Measurements from ENCODE around the gene WDR86.

- TF ChIP-seq GLIS3 (CRISPR knock-in tag; IDR thresholded peaks at IDR 0.05) (peak; percentile 89), ZFP30 (CRISPR knock-in tag; IDR thresholded peaks at IDR 0.05) (0 out of 2 replicates have a peak, but pooled peaks have one; percentile 28), ZFP3 (CRISPR knock-in tag; IDR thresholded peaks at IDR 0.05) (peak; percentile 56), ZNF8 (CRISPR knock-in tag; IDR thresholded peaks at IDR 0.05) (peak; percentile 47), PPARA (CRISPR knock-in tag; IDR thresholded peaks at IDR 0.05; ENCODE audit: borderline replicate concordance) (no peak)
- TF ChIP-seq, protein P1, sequence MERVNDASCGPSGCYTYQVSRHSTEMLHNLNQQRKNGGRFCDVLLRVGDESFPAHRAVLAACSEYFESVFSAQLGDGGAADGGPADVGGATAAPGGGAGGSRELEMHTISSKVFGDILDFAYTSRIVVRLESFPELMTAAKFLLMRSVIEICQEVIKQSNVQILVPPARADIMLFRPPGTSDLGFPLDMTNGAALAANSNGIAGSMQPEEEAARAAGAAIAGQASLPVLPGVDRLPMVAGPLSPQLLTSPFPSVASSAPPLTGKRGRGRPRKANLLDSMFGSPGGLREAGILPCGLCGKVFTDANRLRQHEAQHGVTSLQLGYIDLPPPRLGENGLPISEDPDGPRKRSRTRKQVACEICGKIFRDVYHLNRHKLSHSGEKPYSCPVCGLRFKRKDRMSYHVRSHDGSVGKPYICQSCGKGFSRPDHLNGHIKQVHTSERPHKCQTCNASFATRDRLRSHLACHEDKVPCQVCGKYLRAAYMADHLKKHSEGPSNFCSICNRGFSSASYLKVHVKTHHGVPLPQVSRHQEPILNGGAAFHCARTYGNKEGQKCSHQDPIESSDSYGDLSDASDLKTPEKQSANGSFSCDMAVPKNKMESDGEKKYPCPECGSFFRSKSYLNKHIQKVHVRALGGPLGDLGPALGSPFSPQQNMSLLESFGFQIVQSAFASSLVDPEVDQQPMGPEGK (CRISPR knock-in tag; IDR thresholded peaks at IDR 0.05; ENCODE audit: borderline replicate concordance), result peak; percentile 61; the same call in 1 of the 2 replicates
- TF ChIP-seq, protein P2, sequence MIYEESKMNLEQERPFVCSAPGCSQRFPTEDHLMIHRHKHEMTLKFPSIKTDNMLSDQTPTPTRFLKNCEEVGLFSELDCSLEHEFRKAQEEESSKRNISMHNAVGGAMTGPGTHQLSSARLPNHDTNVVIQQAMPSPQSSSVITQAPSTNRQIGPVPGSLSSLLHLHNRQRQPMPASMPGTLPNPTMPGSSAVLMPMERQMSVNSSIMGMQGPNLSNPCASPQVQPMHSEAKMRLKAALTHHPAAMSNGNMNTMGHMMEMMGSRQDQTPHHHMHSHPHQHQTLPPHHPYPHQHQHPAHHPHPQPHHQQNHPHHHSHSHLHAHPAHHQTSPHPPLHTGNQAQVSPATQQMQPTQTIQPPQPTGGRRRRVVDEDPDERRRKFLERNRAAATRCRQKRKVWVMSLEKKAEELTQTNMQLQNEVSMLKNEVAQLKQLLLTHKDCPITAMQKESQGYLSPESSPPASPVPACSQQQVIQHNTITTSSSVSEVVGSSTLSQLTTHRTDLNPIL (CRISPR knock-in tag; IDR thresholded peaks at IDR 0.05; ENCODE audit: low read depth), result no peak
- TF ChIP-seq, protein P3, sequence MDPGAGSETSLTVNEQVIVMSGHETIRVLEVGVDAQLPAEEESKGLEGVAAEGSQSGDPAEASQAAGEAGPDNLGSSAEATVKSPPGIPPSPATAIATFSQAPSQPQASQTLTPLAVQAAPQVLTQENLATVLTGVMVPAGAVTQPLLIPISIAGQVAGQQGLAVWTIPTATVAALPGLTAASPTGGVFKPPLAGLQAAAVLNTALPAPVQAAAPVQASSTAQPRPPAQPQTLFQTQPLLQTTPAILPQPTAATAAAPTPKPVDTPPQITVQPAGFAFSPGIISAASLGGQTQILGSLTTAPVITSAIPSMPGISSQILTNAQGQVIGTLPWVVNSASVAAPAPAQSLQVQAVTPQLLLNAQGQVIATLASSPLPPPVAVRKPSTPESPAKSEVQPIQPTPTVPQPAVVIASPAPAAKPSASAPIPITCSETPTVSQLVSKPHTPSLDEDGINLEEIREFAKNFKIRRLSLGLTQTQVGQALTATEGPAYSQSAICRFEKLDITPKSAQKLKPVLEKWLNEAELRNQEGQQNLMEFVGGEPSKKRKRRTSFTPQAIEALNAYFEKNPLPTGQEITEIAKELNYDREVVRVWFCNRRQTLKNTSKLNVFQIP (CRISPR knock-in tag; IDR thresholded peaks at IDR 0.05; ENCODE audit: borderline replicate concordance, low read depth), result no peak
Observed at GRCh38 chr7:151428378-151429236, 18.8 kb upstream of the WDR86 start.

Data from SK-N-SH treated with all-trans-retinoic acid at 6 μM for 48 hours (cell line).